Spinal cord (tissue), 10 donors: Measurements from ENCODE around the gene TRAPPC1. TPM values are rescaled to one million over a fixed set of nuclear protein-coding genes. Genes with fewer than 3 reads are reported as not detected.

ENCODE experiments used
- DNase-seq, 6 donors: peaks; one replicate each; pipeline versions ENCODE4 v3.0.0 to v3.0.0-alpha.2; 2013 to 2015; ENCODE audit warnings: low spot score in 6 of 6, low read depth in 4 of 6
- H3K27ac ChIP-seq: one replicate; pipeline ENCODE4 v1.5.1; 2013; ENCODE audit warnings: low read depth, low read length, control low read depth
- H3K27me3 ChIP-seq: one replicate; pipeline ENCODE4 v1.6.1; 2013; ENCODE audit warnings: low read length; ENCODE audit not compliant: control insufficient read depth, insufficient read depth
- H3K36me3 ChIP-seq: one replicate; pipeline ENCODE4 v1.6.1; 2013; ENCODE audit warnings: low read length; ENCODE audit not compliant: control insufficient read depth, insufficient read depth
- H3K4me1 ChIP-seq: one replicate; pipeline ENCODE4 v1.6.1; 2013; ENCODE audit warnings: low read length; ENCODE audit not compliant: control insufficient read depth, insufficient read depth
- H3K4me3 ChIP-seq: one replicate; pipeline ENCODE4 v1.5.1; 2013; ENCODE audit warnings: low read depth, low read length, control low read depth
- H3K9me3 ChIP-seq: one replicate; pipeline ENCODE4 v1.6.1; 2013; ENCODE audit warnings: low read length; ENCODE audit not compliant: control insufficient read depth, insufficient read depth
- WGBS: methylation state at CpG from one replicate; pipeline ENCODE4 v1.1.5; 2013; ENCODE audit warnings: missing lambda C conversion rate; ENCODE audit not compliant: insufficient coverage; 5-methylcytosine and 5-hydroxymethylcytosine counted together
- long read RNA-seq, 4 donors: transcript quantifications; one replicate each; lab custom pipeline, GENCODE V29; 2026
- polyA plus RNA-seq, 2 donors: library from polyadenylated mRNA; unstranded; fragments of 120-200 nt; gene quantifications; one replicate each; pipeline ENCODE4 v1.2.1, GENCODE V29; 2013; ENCODE audit not compliant: insufficient read length in 2 of 2
- total RNA-seq, 2 donors: library from RNA; depleted of rRNA in 1 of 2; stranded (reverse); fragments of 120-200 nt in 1 of 2; fragments of >200 nt in 1 of 2; gene quantifications; one replicate each; pipeline versions ENCODE4 v1.2.3 to v1.2.4, GENCODE V29; 2013 to 2014
- donor health status: healthy.

TRAPPC1 gene, protein sequence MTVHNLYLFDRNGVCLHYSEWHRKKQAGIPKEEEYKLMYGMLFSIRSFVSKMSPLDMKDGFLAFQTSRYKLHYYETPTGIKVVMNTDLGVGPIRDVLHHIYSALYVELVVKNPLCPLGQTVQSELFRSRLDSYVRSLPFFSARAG
- total RNA-seq (10 to 100 TPM; 21.5 to 31.5 TPM), polyA plus RNA-seq (100 to 1,000 TPM; 170 to 177 TPM)
- long read RNA-seq, donor 1, transcript TRAPPC1-201 (4 exons, 811 nt), result major isoform, 66 of 73 reads
- long read RNA-seq, donor 1, transcript TRAPPC1-202 (5 exons, 759 nt), result minor isoform, 5 of 73 reads
- long read RNA-seq, donor 1, partial matches to known transcripts, result 0 of 73 reads
- long read RNA-seq, donor 1, other reads (novel, unspliced or antisense), result 0 of 73 reads
- long read RNA-seq, donor 2, transcript TRAPPC1-201 (4 exons, 811 nt), result major isoform, 24 of 30 reads
- long read RNA-seq, donor 2, partial matches to known transcripts, result 0 of 30 reads
- long read RNA-seq, donor 2, other reads (novel, unspliced or antisense), result 0 of 30 reads
- long read RNA-seq, donor 3, transcript TRAPPC1-201 (4 exons, 811 nt), result major isoform, 35 of 46 reads
- long read RNA-seq, donor 3, transcript TRAPPC1-207 (3 exons, 561 nt), result minor isoform, 6 of 46 reads
- long read RNA-seq, donor 3, transcript TRAPPC1-202 (5 exons, 759 nt), result minor isoform, 5 of 46 reads
- long read RNA-seq, donor 3, partial matches to known transcripts, result 0 of 46 reads
- long read RNA-seq, donor 3, other reads (novel, unspliced or antisense), result 0 of 46 reads
- long read RNA-seq, donor 4, transcript TRAPPC1-202 (5 exons, 759 nt), result minor isoform, 14 of 105 reads
- long read RNA-seq, donor 4, transcript TRAPPC1-201 (4 exons, 811 nt), result major isoform, 67 of 105 reads
- long read RNA-seq, donor 4, partial matches to known transcripts, result 15 of 105 reads
- long read RNA-seq, donor 4, other reads (novel, unspliced or antisense), result 6 of 105 reads

DNA sequence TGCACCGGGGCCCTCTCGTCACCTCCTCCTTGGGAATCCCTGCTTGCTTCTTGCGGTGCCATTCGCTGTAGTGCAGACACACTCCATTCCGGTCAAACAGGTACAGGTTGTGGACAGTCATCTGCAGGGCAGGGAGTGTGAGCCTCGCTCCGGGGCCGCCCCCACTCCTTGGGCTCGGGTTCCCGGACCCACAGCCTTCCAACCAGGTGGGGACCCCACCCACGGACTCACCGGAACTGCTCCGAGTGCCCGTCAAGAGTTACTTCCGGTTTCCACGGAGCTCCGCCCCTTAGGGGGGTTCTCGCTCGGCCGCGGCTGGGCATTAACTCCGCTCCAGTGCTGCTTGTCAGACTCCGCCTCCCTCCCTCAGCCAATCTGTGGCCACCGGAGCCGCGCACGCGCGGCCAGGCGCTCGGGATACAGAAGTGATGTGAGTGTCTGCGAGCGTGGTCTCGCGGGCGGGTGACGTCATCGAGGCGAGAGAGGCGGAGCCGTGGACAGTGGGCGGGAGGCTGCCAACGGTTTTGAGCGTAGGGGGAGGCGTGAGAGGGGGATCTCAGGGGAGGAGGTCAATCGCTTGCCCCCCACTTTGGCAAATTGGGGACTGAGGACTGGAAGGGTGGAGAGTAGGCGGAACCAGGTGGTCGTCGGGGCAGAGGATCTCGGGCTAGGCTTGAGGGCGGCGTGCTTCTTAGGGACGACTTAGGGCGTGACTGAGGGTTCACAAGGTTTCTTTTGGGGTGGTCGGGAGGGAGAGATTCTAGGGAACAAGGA is at the start of gene TRAPPC1, which contains the start of gene CNTROB:
Gene TRAPPC1 (minus strand): TSS at position 238 of the 774 bp plus-strand sequence. CDS start 117 bp downstream, at position 121.
Gene CNTROB (plus strand): TSS at position 498 of the 774 bp plus-strand sequence. CDS start 874 bp downstream, outside the sequence.
- H3K27me3 ChIP-seq, result no peaks in the 10 kb centered on the region
- peak within 1 kb of the TSS; percentile 91 for H3K4me3 ChIP-seq
- H3K36me3 ChIP-seq, result peaks cover 15% of the 10 kb centered on the region
- H3K27ac ChIP-seq, result peak within 1 kb of the TSS; percentile 71
- peaks cover 48% of the 10 kb centered on the region for H3K4me1 ChIP-seq
- under 1% methylated on average over 52 of the region's 55 CpGs for WGBS
- H3K9me3 ChIP-seq, result no peaks in the 10 kb centered on the region
- DNase-seq, result peak; percentile 97 to 100 (median 98)

- Histone ChIP-seq H3K9me3 (peaks cover 1% of the 10 kb centered on the region), H3K36me3 (no peaks in the 10 kb centered on the region), H3K4me1 (no peaks in the 10 kb centered on the region), H3K27ac (no peak overlapping the region), H3K27me3 (peaks cover 2% of the 10 kb centered on the region), H3K4me3 (no peak overlapping the region)
- no CpG with 5 or more reads among the region's 5 CpGs for WGBS
- DNase-seq, result no peak
These were observed 46.1 kb upstream of the TRAPPC1 start for GRCh38 chr17:7977805-7978204.

DNA sequence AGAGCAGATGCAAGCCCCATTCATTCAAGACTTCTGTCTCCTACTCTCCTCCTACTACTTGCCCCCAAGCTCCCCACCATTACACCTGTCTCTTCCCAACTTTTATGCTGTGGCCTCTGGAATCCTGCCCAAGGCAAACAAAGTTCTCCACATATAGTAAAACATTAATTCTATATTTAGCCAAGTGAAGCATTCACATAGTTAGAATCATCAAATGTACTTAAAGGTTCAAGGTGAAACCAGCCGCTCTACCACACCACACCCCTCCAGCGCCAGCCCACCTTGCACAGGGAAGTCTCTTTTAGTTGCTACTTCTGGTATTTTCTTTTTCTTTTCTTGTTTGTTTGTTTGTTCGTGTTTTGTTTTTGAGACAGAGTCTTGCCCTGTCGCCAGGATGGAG is 45.3 kb upstream of the TRAPPC1 start:
- no peak overlapping the region for H3K27ac ChIP-seq
- H3K4me3 ChIP-seq, result no peak overlapping the region
- no peaks in the 10 kb centered on the region for H3K4me1 ChIP-seq
- no peaks in the 10 kb centered on the region for H3K27me3 ChIP-seq
- no peak for DNase-seq
- H3K36me3 ChIP-seq, result no peaks in the 10 kb centered on the region
- WGBS, result 92% methylated on average over 2 of the region's 4 CpGs
- H3K9me3 ChIP-seq, result peaks cover 1% of the 10 kb centered on the region

- H3K27me3 ChIP-seq, result no peaks in the 10 kb centered on the region
- no peak for DNase-seq
- peaks cover 1% of the 10 kb centered on the region for H3K9me3 ChIP-seq
- no peak overlapping the region for H3K4me3 ChIP-seq
- no peak overlapping the region for H3K27ac ChIP-seq
- no peaks in the 10 kb centered on the region for H3K36me3 ChIP-seq
- no peaks in the 10 kb centered on the region for H3K4me1 ChIP-seq
These were observed 42.9 kb upstream of the TRAPPC1 start for GRCh38 chr17:7974638-7975131.

DNA sequence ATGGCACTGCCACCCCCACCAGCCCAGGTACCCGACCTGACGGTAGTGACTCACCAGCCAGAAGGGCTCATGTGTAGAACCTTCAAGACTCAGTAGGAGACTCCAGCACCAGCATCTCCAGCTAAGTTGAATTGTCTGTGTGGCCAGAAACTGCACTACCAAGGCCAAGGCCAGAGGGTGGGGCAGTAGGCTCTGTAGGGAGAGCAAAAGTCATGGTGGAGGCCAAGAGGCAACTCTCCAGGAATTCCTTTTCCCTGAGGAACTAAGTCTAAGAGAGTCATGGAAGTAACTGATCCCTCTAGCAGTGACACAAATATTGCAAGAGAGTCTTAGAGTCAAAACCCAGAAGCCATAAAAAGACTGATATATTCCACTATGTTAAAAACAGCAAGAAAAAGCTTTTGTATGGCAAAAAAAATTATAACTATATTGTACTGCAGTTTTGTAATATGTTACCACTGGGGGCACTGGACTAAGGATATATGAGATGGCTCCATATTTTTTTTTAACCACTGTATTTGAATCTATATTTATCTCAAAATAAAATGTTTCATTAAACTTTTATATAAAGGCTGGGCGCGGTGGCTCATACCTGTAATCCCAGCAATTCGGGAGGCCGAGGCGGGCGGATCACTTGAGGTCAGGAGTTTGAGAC is 40.5 kb upstream of the TRAPPC1 start:
- H3K9me3 ChIP-seq, result peaks cover 1% of the 10 kb centered on the region
- H3K4me1 ChIP-seq, result no peaks in the 10 kb centered on the region
- no peak overlapping the region for H3K4me3 ChIP-seq
- H3K27me3 ChIP-seq, result no peaks in the 10 kb centered on the region
- no peak overlapping the region for H3K27ac ChIP-seq
- 82% methylated on average over 2 of the region's 8 CpGs for WGBS
- no peaks in the 10 kb centered on the region for H3K36me3 ChIP-seq
- DNase-seq, result no peak

DNA sequence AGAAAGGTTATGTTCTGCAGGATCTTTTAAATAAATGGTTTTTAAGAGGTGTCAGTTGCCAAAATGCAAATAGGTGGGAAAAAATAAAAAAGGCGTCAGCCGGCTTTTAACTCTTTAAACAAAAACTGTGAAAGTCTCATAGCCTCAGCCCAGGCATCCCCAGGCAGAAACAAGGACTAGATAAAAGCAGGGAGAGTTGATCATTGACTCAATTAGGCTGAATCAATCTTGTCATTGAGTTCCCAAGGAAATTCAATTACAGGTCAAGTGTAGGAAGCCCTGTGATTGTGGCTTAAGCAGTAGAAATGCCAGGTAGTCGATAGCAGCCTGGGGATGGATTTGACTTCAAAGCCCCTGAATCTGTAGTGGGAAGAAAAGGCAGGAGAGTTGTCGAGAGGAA is 39.9 kb upstream of the TRAPPC1 start:
- H3K36me3 ChIP-seq, result no peaks in the 10 kb centered on the region
- H3K27ac ChIP-seq, result no peak overlapping the region
- H3K27me3 ChIP-seq, result no peaks in the 10 kb centered on the region
- H3K4me3 ChIP-seq, result no peak overlapping the region
- 64% methylated on average over 3 of the region's 4 CpGs for WGBS
- no peaks in the 10 kb centered on the region for H3K4me1 ChIP-seq
- H3K9me3 ChIP-seq, result peaks cover 1% of the 10 kb centered on the region
- DNase-seq, result no peak

- no peaks in the 10 kb centered on the region for H3K9me3 ChIP-seq
- no peaks in the 10 kb centered on the region for H3K27me3 ChIP-seq
- no peak for DNase-seq
- no peaks in the 10 kb centered on the region for H3K4me1 ChIP-seq
- H3K36me3 ChIP-seq, result no peaks in the 10 kb centered on the region
- WGBS, result 87% methylated on average over 3 of the region's 6 CpGs
- H3K4me3 ChIP-seq, result no peak overlapping the region
- H3K27ac ChIP-seq, result no peak overlapping the region
These were observed 37.7 kb upstream of the TRAPPC1 start for GRCh38 chr17:7969433-7969832.

GRCh38 chr17:7967751-7968150 is 36.0 kb upstream of the TRAPPC1 start:
- Histone ChIP-seq H3K4me1 (no peaks in the 10 kb centered on the region), H3K36me3 (no peaks in the 10 kb centered on the region), H3K4me3 (no peak overlapping the region), H3K9me3 (no peaks in the 10 kb centered on the region), H3K27ac (no peak overlapping the region), H3K27me3 (no peaks in the 10 kb centered on the region)
- WGBS, result 80% methylated on average over 1 of the region's 2 CpGs
- DNase-seq, result no peak
